Activated CD4-positive, alpha-beta T cell treated with anti-CD3 and anti-CD28 coated beads for 4 hours (primary cell): Measurements from ENCODE around the gene SPACA5B.
"Not testable (repeated sequence)": the region's sequence is repeated elsewhere in the genome, so short reads cannot be mapped to it uniquely, and the experiment has no call there.

Experiments used
- DNase-seq, 2 donors: peaks; one replicate each; pipeline ENCODE4 v3.0.0-alpha.2; 2020

Gene SPACA5B

DNA sequence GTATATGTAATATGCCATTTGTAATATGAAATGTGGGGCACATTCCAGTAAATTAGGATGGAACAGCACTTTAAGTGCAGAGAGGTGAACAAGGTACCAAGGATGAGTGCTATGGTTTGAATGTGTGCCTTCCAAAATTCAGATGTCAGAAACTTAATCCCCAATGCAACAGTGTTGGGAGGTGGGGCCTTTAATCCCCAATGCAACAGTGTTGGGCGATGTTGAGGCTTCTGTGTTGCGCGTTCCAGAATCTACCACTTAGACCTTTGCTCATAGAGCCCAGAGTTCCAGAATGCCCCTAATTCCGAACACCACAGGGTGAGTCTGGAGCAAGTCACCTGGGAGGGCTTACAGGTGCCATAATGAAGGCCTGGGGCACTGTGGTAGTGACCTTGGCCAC lies at the start of gene SPACA5B:
Gene SPACA5B (plus strand): TSS at position 301 of the 400 bp plus-strand sequence. CDS start 62 bp downstream, at position 363.
- not testable (repeated sequence) for DNase-seq

DNA sequence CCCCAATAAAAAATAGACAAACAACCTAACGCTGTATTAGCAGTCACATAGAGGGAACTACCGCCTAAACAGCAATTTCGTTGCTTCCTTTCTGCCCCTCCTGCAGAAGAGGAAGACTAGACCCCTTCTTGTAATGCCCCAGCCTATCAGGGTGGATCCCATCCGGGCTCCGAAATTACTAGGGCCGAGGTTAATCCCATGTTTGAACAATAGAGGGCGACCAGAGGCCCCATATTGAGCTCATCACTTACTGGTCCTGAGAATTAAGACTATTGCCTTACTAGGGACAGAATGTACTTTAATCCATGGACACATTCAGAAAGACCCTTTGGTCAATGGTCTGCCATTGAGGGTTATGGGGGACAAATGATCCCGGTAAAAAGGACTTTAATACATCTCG lies 47.2 kb upstream of the SPACA5B start:
- peak; percentile 30 to 50 for DNase-seq

DNA sequence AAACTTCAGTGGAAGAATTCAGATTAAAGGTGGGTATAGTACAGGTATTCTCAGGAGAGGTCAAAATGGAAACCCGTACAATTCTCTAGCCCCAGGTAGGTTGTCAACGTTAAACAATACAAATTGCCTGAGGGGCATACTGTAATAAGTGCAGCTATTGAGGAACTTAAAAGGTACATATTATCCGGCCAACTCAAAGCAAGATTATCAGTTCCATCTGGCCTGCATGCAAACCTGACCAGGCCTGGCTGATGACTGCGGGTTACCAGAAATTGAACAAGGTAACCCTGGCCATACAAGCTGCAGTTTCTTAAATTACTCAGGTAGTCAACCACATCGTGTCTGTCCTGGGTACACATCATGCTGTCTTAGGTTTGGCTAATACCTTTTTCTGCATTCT lies 46.7 kb upstream of the SPACA5B start:
- no peak for DNase-seq

- DNase-seq: no peak
Observed at GRCh38 chrX:48086082-48086481, 44.3 kb upstream of the SPACA5B start.

DNA sequence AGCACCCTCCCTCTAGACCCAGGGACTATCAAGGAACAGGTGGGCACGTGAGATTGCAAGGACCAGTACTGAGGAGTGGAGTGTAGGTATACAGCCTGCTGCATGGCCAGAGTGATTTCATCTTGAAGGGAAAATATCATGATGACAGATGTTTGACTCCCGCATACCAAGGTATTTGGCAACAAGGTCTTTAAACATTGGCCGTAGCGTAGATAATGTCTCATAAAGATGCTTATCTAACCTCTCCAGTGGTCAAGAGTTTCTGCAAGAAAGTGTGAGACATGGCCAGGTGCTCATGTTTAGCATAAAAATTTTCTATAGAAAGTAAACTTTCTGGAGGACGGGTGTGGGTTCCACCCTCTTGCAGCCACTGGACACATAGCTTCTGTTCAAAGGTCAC lies 40.3 kb upstream of the SPACA5B start:
- DNase-seq: no peak

DNA sequence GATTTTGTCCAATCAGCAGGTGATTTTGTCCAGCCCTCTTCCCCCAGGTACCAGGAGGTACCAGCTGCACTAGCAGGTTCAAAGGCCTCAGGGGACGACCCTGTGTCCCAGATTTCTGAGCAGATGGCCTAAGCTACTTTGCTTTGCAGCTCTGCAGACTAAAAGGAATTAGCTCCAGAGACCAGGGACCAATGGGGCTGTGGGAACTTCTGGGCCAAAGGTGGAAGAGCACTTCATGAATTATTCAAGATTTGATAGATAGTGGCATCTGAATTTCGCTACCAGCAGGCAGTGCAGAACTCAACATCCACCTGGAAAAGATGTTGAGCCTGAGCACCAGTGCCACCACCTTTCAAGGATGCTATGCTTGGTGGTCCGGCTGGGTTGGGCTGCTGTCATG lies 37.9 kb upstream of the SPACA5B start:
- not testable (repeated sequence) for DNase-seq

DNA sequence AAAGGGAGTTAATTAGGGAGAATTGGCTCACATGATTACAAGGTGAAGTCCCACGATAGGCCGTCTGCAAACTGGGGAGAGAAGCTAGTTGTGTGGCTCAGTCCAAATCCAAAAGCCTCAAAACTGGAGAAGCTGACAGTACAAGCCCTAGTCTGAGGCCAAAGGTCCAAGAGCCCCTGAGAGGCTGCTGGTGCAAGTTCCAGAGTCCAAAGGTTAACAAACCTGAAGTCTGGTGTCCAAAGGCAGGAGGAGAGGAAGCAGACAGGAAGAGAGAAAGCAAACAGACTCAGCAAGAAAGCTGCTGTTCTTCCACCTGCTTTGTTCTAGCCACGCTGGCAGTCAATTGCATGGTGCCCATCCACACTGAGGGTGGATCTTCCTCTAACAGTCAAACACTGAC lies 29.0 kb upstream of the SPACA5B start:
- no peak for DNase-seq

- no peak for DNase-seq
Observed at GRCh38 chrX:48102874-48103374, 27.5 kb upstream of the SPACA5B start.

- no peak for DNase-seq
Observed at GRCh38 chrX:48107717-48108116, 22.7 kb upstream of the SPACA5B start.

- DNase-seq: not testable (repeated sequence)
Observed at GRCh38 chrX:48125286-48125685, 5.1 kb upstream of the SPACA5B start.

DNA sequence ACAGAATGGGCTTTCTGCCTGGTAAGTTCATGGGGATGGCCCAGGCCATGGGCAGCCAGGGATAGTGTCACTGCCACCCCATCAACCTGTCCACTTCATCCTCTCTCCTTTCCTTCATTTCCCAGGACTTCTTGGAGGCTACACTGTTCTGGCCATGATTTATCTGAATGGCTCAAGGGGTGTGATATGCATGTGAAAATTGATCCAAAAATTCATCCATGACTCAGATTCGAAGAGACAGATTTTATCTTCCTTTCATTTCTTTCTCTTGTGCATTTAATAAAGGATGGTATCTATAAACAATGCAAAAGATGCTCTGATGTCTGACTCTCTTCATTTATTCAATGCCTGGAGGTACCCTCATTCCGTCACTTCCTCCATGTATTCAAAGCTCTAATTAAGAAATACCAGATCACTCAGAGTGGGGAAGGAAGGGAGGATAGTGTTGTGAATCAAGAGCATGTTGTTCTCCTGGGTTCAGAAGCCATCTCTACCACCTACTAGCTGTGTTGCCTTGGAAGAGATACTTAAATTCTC lies 1.9 kb downstream of the SPACA5B start:
- not testable (repeated sequence) for DNase-seq

- DNase-seq: not testable (repeated sequence)
Observed at GRCh38 chrX:48139076-48139475, 8.7 kb downstream of the SPACA5B start.

DNA sequence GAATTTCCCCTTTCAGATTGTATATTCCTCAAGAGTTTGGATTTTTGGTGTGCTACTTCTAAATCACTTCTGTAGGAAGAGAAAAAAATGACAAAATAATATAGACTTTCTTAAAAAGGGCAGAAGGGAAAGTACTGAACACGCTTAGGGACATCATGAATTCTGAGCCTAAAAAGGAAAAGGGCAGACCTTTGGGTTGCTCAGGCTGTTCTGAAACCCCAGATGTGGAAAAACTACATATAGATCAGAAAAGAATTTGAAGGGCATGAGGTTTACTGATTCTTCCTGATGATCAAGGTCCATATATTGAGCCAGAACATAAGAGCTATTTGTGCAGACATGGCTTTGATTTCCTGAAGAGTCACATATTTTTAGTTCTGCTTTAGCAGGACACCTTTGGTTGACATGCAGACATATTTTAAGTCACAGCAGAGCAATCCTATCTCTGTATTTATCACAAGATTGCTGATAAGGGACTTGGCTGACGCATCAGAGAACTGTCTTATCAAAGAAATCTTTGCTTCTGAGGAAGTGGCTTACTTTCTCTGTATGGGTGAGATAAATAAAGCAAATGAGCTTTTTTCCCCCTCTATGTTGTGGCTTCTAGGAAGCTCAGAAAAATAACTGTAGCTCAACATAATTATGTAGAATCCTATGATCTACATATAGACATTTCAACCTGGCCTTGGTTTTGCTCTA lies 11.5 kb downstream of the SPACA5B start:
- not testable (repeated sequence) for DNase-seq

DNA sequence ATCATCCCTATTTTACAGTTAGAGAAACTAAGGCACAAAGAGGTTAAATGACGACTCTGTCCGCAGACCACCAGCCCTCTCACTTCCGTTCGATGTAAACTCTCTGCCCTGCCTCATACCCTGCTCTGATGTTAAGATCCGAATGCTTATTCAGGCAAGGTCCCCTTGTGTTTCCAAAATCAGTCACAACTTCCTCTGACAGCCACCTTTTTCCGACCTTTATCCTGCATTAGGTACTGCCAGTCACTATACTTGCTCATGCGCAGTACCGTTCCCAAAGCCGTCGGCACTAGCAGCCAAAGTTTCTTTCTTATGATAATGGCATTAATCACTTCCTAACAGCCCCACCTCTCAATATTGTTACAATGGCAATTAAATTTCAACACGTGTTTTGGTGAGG lies 12.3 kb downstream of the SPACA5B start:
- DNase-seq: peak; percentile 10 to 17

DNA sequence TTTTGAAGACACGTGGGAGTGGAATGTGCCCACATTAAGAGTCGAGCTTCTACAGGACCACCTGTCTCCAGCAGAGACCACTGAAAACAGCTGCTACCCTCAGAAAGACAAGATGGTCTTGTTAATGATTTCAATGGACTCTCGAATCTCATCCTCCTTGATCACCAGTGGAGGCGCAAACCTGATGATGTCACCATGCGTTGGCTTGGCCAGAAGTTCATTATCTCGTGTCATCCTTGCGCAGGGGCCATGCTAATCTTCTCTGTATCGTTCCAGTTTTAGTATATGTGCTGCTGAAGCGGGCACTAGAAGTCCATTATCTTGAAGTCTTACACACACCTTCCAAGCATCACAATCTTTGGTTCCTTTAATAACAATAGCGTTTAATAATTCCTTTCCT lies 23.3 kb downstream of the SPACA5B start:
- DNase-seq: no peak

DNA sequence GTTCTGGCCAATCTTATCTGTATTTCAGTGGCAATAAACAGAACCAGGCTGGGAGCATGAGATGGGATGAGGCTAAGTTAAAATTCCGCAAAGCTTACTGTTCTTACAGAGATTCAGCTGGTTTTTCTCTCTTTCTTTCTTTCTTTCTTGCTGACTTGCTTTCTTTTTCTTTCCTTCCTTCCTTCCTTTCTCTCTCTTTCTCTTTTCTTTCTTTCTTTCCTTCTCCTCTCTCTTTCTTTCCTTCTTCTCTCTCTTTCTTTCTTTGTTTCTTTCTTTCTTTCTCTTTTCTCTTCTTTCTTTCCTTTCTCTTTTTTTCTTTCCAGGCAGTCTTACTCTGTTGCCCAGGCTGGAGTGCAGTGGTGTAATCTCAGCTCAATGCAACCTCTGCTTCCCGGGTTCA lies 24.4 kb downstream of the SPACA5B start:
- no peak for DNase-seq

- no peak for DNase-seq
Observed at GRCh38 chrX:48156014-48156413, 25.6 kb downstream of the SPACA5B start.

- DNase-seq: no peak
Observed at GRCh38 chrX:48165241-48165640, 34.8 kb downstream of the SPACA5B start.

GRCh38 chrX:48166322-48166721 lies 35.9 kb downstream of the SPACA5B start:
- DNase-seq: not testable (repeated sequence)

DNA sequence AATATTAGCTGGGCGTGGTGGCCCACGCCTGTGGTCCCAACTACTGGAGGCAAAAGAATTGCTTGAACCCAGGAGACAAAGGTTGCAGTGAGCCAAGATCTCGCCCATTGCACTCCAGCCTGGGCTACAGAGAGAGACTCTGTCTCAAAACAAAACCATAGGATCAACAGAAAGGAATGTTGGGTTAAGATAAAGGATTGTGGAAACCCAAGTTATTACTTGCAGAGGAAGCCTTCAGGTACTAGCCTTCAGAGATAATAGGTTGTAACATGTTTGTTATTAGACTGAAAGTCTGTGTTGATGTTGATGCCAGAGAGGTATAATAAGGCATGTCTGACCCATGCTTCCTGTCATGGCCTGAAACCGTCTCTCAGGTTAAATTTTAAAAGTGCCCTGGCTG lies 49.3 kb downstream of the SPACA5B start:
- no peak for DNase-seq

DNA sequence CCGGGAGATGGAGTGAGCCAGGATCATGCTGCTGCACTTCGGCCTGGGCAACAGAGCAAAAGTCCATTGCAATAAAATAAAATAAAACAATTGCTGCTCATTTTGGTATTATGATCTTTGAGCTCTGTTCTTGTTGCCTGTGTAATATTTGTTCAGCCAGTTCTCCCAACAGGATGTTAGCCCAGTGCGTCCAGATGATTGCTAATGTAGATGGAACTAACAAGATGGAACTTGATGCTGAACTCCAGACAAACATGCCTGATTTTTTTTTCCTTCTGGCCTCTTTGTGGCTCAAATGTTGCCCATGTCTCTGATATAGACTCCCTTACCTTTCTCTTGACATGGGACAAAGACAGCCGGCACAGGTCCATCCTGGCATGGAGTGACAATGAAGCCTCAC lies 50.4 kb downstream of the SPACA5B start:
- DNase-seq: no peak

DNA sequence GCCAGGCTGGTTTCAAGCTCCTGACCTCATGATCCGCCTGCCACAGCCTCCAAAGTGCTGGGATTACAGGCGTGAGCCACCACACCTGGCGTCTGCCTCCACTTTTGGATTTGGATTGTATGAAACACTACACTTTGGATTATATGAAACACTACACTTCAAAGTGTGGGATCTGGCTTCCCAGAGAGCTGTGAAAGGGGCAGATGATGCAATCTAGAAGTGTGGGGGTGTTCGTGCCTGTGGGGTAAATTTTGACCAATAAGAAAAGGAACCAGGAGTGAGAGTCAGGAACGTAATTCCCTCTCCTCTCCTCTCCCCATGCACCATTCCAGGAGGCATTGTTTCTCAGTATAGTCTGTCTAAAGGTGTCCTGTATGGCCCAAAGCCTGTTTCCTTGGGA lies 51.5 kb downstream of the SPACA5B start:
- DNase-seq: not testable (repeated sequence)
